ENCODE data around the gene PRDX6. TPM values are rescaled to one million over a fixed set of nuclear protein-coding genes. Genes with fewer than 3 reads are reported as not detected.
"Not testable (repeated sequence)": the region's sequence is repeated elsewhere in the genome, so short reads cannot be mapped to it uniquely, and the experiment has no call there.

PRDX6 gene
- total RNA-seq, 3 donors from 2014 or later = 250 to 691 (median 267) TPM

- Histone ChIP-seq H3K27ac (no peak overlapping the region), H3K4me3 (no peak overlapping the region), H3K4me1 (no peaks in the 10 kb centered on the region), H3K9me3 (no peaks in the 10 kb centered on the region), H3K36me3 (peaks cover 22% of the 10 kb centered on the region), H3K27me3 (no peaks in the 10 kb centered on the region)
- TF ChIP-seq POLR2A (IDR thresholded peaks at IDR 0.05) (no peak), POLR2AphosphoS5 (IDR thresholded peaks at IDR 0.05) (no peak), CTCF (IDR thresholded peaks at IDR 0.05) (no peak)
- intact Hi-C loops (cut with DNase I; ENCODE audit: low total_unique reads) = no loop called here
- no peak for DNase-seq (ENCODE audit: low spot score in 2 of 2)
Measured at GRCh38 chr1:173489149-173489600, 12.0 kb downstream of the PRDX6 start.

- no peak for TF ChIP-seq POLR2AphosphoS5 (IDR thresholded peaks at IDR 0.05)
- no peak for TF ChIP-seq CTCF (IDR thresholded peaks at IDR 0.05)
- no peak for TF ChIP-seq POLR2A (IDR thresholded peaks at IDR 0.05)
- Histone ChIP-seq H3K9me3 (no peaks in the 10 kb centered on the region), H3K4me1 (no peaks in the 10 kb centered on the region), H3K4me3 (no peak overlapping the region), H3K36me3 (peaks cover 21% of the 10 kb centered on the region), H3K27ac (no peak overlapping the region), H3K27me3 (no peaks in the 10 kb centered on the region)
- intact Hi-C loops (cut with DNase I; ENCODE audit: low total_unique reads) = no loop called here
- DNase-seq (ENCODE audit: low spot score in 2 of 2) = no peak
Measured at GRCh38 chr1:173489929-173490328, 12.8 kb downstream of the PRDX6 start.

GRCh38 chr1:173491508-173491907 lies 14.4 kb downstream of the PRDX6 start:
- H3K9me3 ChIP-seq = no peaks in the 10 kb centered on the region
- H3K27ac ChIP-seq = no peak overlapping the region
- no peak for DNase-seq (ENCODE audit: low spot score in 2 of 2)
- H3K4me3 ChIP-seq = no peak overlapping the region
- TF ChIP-seq POLR2AphosphoS5 (IDR thresholded peaks at IDR 0.05) = no peak
- TF ChIP-seq POLR2A (IDR thresholded peaks at IDR 0.05) = no peak
- no peak for TF ChIP-seq CTCF (IDR thresholded peaks at IDR 0.05)
- H3K27me3 ChIP-seq = no peaks in the 10 kb centered on the region
- peaks cover 14% of the 10 kb centered on the region for H3K36me3 ChIP-seq
- no peaks in the 10 kb centered on the region for H3K4me1 ChIP-seq
- intact Hi-C loops (cut with DNase I; ENCODE audit: low total_unique reads) = no loop called here

GRCh38 chr1:173493125-173493524 lies 16.0 kb downstream of the PRDX6 start:
- intact Hi-C loops (cut with DNase I; ENCODE audit: low total_unique reads) = not testable (repeated sequence)

GRCh38 chr1:173495609-173496267 lies 18.6 kb downstream of the PRDX6 start:
- TF ChIP-seq CTCF (IDR thresholded peaks at IDR 0.05) = no peak
- no peak for TF ChIP-seq POLR2A (IDR thresholded peaks at IDR 0.05)
- TF ChIP-seq POLR2AphosphoS5 (IDR thresholded peaks at IDR 0.05) = no peak
- intact Hi-C loops (cut with DNase I; ENCODE audit: low total_unique reads) = no loop called here
- no peak for DNase-seq (ENCODE audit: low spot score in 2 of 2)

More at GRCh38 chr1:173493125-173493524, 16.0 kb downstream of the PRDX6 start:
- H3K4me1 ChIP-seq; DNase-seq (ENCODE audit: low spot score in 2 of 2); H3K27me3 ChIP-seq; H3K4me3 ChIP-seq; H3K36me3 ChIP-seq; H3K9me3 ChIP-seq; H3K27ac ChIP-seq: not testable (repeated sequence)

More at GRCh38 chr1:173495609-173496267, 18.6 kb downstream of the PRDX6 start:
- Histone ChIP-seq H3K27me3 (no peaks in the 10 kb centered on the region), H3K36me3 (no peaks in the 10 kb centered on the region), H3K4me3 (no peak overlapping the region), H3K9me3 (no peaks in the 10 kb centered on the region), H3K4me1 (no peaks in the 10 kb centered on the region), H3K27ac (no peak overlapping the region)
